ACC112 (cell line): Measurements from ENCODE around the gene FBN3.

ENCODE experiments used
- H2AFZ ChIP-seq: fragments of 200-600 bp; sonication (generic); one replicate; pipeline ENCODE4 v1.6.0; 2017; ENCODE audit warnings: antibody characterized with exemption, low read length; ENCODE audit not compliant: unreplicated experiment
- H3K27ac ChIP-seq: fragments of 200-600 bp; sonication (generic); 2 replicates; pipeline ENCODE4 v1.5.1; 2014; ENCODE audit warnings: low read depth, mild to moderate bottlenecking, antibody characterized with exemption, low read length, moderate library complexity
- H3K27me3 ChIP-seq: fragments of 200-600 bp; sonication (generic); 2 replicates; pipeline ENCODE4 v1.6.1; 2014; ENCODE audit warnings: mild to moderate bottlenecking, antibody characterized with exemption, low read length, moderate library complexity, mixed read lengths; ENCODE audit not compliant: insufficient read depth
- H3K36me3 ChIP-seq: fragments of 200-600 bp; sonication (generic); 2 replicates; pipeline ENCODE4 v1.6.1; 2016; ENCODE audit warnings: mild to moderate bottlenecking, antibody characterized with exemption, low read length, moderate library complexity, mixed read lengths; ENCODE audit not compliant: insufficient read depth
- H3K4me1 ChIP-seq: fragments of 200-600 bp; sonication (generic); one replicate; pipeline ENCODE4 v1.6.1; 2016; ENCODE audit warnings: low read length, mixed read lengths; ENCODE audit not compliant: insufficient read depth, unreplicated experiment, control insufficient read depth
- H3K4me3 ChIP-seq: fragments of 200-600 bp; sonication (generic); 2 replicates; pipeline ENCODE4 v1.5.1; 2014; ENCODE audit warnings: mild to moderate bottlenecking, low read depth, low read length
- H3K79me2 ChIP-seq: fragments of 200-600 bp; sonication (generic); one replicate; pipeline ENCODE4 v1.6.0; 2016; ENCODE audit warnings: low read length; ENCODE audit not compliant: control insufficient read depth, unreplicated experiment, insufficient read depth

Gene FBN3

DNA sequence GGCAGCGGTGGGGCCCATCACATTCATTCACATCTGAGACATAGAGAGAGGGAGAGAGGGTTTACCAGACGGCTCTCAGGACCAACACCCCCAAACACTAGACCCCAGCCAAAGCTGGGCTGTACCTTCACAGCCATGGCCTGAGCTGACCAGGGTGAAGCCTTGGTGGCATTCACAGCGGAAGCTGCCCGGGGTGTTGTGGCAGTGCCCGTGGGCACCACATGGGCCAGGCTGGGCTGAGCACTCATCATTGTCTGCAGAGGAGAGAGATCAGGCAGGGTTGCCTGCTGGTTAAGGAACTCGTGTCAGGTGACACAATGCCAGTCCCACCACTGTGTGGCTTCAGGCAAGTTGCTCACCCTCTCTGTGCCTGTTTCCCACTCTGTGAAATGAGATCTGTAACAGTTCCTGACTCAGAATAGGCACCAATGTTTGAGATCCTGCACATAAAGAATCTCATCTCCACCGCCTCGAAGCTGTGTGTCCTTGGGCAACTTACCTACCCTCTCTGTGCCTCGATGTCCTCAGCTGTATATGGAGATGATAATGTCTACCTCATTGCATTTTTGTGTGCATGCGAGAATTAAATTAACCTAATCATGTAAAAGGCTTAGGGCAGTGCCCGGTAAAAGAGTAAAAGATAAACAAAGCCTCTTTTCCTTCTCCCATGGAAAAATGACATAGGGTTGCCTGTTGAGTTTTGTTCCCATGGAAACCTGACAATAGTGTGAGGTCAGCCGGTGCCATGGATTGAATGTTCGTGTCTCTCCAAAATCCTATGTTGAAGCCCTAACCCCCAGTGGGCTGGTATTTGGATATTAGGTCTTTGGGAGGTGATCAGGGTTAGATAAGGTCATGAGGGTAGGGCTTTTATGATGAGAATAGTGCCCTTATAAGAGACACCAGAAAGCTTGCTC is 74.0 kb downstream of the FBN3 start:
- H3K36me3 ChIP-seq: no peaks in the 10 kb centered on the region
- H3K27me3 ChIP-seq: no peaks in the 10 kb centered on the region
- no peak overlapping the region for H3K4me3 ChIP-seq
- H3K79me2 ChIP-seq: no peaks in the 10 kb centered on the region
- no peak overlapping the region for H3K27ac ChIP-seq
- H3K4me1 ChIP-seq: no peaks in the 10 kb centered on the region
- H2AFZ ChIP-seq: no peak overlapping the region

DNA sequence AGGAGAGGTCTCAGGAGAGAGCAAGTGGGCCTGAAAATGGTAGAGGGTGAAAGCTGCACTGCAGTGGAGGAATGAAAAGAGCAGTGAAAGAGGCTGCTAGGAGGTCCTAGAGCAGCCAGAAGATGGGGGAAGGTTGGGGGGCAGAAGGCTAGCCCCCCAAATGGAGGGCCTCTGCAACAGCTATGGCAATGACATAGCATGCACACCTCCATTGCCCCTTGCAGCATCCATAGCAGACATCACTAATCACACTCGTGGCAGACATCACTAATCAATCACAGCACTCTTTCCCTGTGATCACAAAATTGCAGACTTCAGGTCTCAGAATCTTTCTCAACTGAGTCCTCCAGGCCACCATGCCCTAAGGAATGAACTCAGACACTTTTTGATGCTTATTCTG is 74.9 kb downstream of the FBN3 start:
- no peaks in the 10 kb centered on the region for H3K36me3 ChIP-seq
- no peaks in the 10 kb centered on the region for H3K79me2 ChIP-seq
- no peak overlapping the region for H3K27ac ChIP-seq
- no peaks in the 10 kb centered on the region for H3K4me1 ChIP-seq
- no peaks in the 10 kb centered on the region for H3K27me3 ChIP-seq
- H2AFZ ChIP-seq: no peak overlapping the region
- H3K4me3 ChIP-seq: no peak overlapping the region

DNA sequence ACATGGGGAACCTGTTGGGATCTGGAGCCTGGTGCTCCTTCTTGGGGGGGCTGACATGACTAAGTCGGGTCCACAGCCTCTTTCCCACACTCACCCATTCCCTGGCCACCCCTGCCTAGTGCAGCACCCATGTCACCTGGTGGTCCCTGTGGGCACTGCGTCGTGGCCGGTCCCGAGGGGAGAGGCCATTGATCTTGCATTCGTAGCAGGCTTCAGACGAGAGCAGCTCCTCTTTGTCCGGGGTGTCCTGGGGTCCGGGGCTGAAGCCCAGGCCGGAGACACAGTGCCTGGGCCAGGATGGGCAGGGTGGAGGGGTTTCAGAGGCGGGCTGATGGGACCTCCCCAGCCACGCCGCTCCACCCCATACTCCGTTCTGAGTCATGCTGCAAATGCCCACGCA is 77.5 kb downstream of the FBN3 start:
- H2AFZ ChIP-seq: no peak overlapping the region
- no peak overlapping the region for H3K27ac ChIP-seq
- no peak overlapping the region for H3K4me3 ChIP-seq
- no peaks in the 10 kb centered on the region for H3K79me2 ChIP-seq
- no peaks in the 10 kb centered on the region for H3K27me3 ChIP-seq
- no peaks in the 10 kb centered on the region for H3K36me3 ChIP-seq
- H3K4me1 ChIP-seq: no peaks in the 10 kb centered on the region

DNA sequence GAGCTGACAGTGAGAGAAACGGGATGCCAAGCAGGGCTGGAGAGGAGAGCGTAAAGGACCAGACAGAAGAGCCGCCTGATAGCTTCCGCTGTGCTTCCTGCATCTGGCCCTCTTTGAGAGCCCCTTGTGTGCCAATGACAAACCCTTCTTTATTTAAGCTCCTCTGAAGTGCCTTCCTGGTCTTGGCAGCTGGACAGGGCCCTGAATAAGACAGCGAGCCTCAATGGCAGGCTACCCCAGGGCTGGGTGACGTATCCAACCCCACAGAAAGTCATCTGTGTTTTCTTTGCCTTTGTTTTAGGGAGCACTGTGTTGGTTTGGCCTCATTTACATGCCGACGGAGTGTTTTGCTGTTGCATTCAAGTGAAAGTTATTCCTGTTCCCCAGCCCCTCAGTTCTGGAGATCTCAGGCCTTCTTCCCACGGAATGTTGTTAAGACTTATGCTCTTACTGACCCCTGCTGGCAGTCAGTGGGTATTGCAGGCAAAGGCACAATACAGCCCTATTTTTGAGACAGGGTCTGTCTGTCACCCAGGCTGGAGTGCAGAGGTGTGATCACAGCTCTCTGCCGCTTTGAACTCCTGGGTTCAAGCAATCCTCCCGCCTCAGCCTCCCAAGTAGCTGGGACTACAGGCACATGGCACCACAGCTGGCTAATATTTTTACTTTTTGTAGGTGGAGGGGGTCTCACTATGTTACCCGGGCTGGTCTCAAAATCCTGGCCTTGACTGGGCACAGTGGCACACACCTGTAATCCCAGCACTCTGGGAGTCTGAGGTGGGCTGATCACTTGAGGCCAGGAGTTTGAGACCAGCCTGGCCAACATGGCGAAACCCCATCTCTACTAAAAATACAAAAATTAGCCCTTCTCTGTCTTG is 80.1 kb downstream of the FBN3 start:
- Histone ChIP-seq H3K4me1 (no peaks in the 10 kb centered on the region), H3K36me3 (no peaks in the 10 kb centered on the region), H3K27ac (no peak overlapping the region), H3K4me3 (no peak overlapping the region), H2AFZ (no peak overlapping the region), H3K79me2 (no peaks in the 10 kb centered on the region), H3K27me3 (no peaks in the 10 kb centered on the region)

DNA sequence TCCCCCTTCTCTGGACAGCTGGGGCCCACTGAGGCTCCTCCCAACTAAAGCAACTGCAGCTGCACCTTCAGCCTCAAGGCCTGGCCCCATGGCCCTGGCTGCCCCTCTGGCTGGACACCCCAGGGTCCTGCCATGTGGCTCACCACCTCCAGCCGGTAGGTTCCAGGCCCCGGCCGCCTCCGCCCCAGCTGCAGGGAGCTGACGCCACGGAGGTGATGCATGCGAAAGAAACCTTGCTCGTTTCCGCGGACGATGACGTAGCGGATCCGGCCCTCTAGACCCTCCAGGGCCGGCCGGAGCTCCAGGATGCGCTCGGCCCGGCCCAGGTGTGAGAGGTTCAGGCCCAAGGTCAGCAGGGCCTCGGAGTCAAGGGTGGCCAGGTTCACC is 83.5 kb downstream of the FBN3 start:
- Histone ChIP-seq H2AFZ (no peak overlapping the region), H3K4me1 (no peaks in the 10 kb centered on the region), H3K4me3 (no peak overlapping the region), H3K79me2 (no peaks in the 10 kb centered on the region), H3K27me3 (no peaks in the 10 kb centered on the region), H3K36me3 (no peaks in the 10 kb centered on the region), H3K27ac (no peak overlapping the region)

DNA sequence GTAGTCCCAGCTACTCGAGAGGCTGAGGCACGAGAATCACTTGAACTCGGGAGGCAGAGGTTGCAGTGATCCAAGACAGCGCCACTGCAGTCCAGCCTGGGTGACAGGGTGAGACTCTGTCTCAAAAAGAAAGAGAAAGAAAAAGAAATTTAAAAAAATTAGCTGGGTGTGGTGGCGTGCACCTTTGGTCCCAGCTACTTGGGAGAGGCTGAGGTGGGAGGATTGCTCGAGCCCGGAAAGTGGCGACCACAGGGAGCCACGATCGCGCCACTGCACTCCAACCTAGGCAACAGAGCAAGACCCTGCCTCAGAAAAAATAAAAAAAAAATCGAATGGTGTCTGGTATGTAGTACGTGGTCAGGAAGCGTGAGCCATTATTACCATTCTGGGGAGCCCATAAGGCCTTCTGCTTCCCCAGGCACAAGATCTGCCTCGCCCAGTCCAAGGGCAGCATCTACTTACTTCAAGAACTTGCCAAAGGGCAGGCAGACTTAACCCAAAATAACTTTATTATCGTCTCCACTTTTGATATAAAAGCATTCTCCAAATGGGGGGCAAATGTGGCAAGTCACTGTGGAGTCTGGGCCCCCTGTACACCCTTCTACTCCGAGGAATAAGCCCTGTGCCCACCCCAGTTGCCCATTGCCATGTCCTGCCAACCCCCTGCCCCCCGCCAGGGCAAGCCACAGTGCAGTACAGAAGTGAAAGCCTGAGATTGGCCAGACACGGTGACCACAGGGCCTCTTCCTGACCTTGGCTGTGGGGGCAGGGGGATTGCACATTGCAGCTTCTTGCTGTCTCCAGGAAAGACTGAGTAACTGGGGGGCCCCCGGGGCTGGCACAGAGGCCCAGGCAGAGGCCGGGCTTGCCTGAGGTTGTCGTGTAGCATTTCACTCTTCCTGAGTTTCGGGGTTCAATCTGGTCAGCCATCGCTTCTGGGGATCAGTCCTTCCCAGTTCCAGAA is 84.2 kb downstream of the FBN3 start:
- H3K27ac ChIP-seq: no peak overlapping the region
- no peaks in the 10 kb centered on the region for H3K4me1 ChIP-seq
- H2AFZ ChIP-seq: no peak overlapping the region
- H3K79me2 ChIP-seq: no peaks in the 10 kb centered on the region
- H3K36me3 ChIP-seq: no peaks in the 10 kb centered on the region
- H3K27me3 ChIP-seq: no peaks in the 10 kb centered on the region
- no peak overlapping the region for H3K4me3 ChIP-seq

DNA sequence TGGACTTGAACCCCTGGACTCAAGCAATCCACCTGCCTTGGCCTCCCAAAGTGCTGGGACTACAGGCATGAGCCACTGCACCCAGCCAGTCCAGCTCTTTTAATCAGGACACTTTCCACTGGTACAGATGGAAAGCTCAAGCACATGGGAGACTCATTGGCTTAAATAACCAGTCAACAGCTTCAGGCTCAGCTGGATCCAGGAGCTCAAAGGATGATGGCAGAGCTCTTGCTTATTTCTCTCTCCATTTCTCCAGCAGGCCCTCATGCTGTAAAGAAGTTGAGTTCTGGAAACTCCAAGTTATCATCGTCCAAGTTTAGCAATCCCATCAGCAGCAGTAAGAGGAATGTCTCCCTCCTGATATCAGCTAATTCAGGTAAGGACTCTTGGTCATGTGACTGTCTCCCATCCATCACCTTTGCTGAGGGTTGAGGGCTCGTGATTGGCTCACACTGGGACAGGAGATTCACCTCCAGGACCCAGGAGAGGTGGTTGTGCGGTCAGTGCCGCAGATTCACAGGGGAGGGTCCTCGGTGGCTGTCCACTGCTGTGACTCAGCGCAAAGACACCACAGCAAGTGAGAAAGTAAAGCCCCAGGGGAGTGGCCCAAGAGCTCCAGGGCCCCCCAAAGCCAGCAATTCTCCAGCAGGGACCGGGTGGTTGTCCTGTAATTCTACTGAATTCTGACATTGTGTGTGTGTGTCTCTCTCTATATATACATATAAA is 91.7 kb downstream of the FBN3 start:
- no peaks in the 10 kb centered on the region for H3K79me2 ChIP-seq
- H3K27ac ChIP-seq: no peak overlapping the region
- no peak overlapping the region for H3K4me3 ChIP-seq
- no peak overlapping the region for H2AFZ ChIP-seq
- H3K27me3 ChIP-seq: no peaks in the 10 kb centered on the region
- no peaks in the 10 kb centered on the region for H3K36me3 ChIP-seq
- H3K4me1 ChIP-seq: no peaks in the 10 kb centered on the region

DNA sequence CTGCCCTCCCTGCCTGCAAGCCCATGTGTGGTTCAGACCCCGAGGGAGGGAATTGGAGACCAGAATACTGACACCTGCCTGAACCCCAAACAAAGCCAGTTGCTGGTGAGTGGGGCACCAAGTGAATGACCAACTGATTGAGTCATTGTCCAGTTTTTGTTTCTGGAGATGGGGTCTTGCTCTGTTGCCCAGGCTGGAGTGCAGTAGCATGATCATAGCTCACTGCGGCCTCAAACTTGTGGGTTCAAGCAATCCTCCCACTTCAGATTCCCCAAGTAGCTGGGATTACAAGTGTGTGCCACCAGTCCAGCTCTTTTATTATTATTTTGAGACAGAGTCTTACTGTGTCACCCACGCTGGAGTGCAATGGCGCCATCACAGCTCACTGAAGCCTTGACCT is 92.9 kb downstream of the FBN3 start:
- H3K4me1 ChIP-seq: no peaks in the 10 kb centered on the region
- H2AFZ ChIP-seq: no peak overlapping the region
- H3K27ac ChIP-seq: no peak overlapping the region
- H3K79me2 ChIP-seq: no peaks in the 10 kb centered on the region
- no peak overlapping the region for H3K4me3 ChIP-seq
- no peaks in the 10 kb centered on the region for H3K27me3 ChIP-seq
- H3K36me3 ChIP-seq: no peaks in the 10 kb centered on the region

DNA sequence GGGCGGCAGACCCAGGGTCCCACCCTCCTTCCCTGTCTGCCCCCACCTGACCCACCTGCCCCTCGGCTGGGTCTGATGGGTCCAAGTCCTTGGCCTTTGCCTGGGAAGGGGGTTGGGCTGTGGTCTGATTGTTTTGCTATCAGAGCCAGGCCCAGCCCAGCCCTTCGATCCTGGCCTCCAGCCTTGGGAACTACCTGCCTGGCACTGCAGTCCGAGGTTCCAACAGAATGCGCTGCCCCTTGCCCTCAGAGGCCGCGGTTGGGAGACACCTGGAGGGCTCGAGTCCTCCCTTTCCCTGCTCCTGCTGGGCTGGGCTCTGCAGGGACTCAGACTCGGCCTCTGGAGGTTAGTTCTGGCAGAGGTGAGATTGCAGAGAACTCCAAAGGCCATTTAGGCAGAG is 95.2 kb downstream of the FBN3 start:
- Histone ChIP-seq H3K79me2 (no peaks in the 10 kb centered on the region), H3K27ac (no peak overlapping the region), H2AFZ (no peak overlapping the region)

DNA sequence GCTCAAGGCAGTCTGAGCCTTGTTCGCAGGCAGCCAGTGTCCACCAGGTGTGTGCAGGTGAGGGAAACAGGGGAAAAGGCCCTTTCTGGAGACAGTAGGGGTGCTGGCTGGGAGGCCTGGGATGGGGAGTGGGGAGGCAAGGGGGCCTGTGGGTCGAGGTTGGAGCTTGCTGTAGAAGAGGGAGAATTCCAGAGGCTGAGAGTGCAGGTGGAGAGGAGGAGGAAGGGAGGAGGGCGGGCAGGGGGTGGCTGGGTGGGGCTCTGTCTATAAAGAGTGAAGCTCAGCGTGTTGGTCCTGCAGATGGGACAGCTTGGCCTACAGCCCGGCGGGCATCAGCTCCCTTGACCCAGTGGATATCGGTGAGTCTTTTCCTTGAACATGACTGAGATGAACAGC is 96.9 kb downstream of the FBN3 start, which contains the start of gene CCL25:
Gene CCL25, plus strand, starts transcription at position 297 of the 396 bp plus-strand sequence. CDS start 290 bp downstream, outside the sequence.
- Histone ChIP-seq H3K79me2 (no peaks in the 10 kb centered on the region), H2AFZ (no peak within 1 kb of the TSS), H3K4me1 (no peaks in the 10 kb centered on the region), H3K27me3 (no peaks in the 10 kb centered on the region), H3K4me3 (no peak within 1 kb of the TSS), H3K36me3 (no peaks in the 10 kb centered on the region), H3K27ac (no peak within 1 kb of the TSS)

More for the DNA sequence above, 95.2 kb downstream of the FBN3 start:
- Histone ChIP-seq H3K4me3 (no peak overlapping the region), H3K4me1 (no peaks in the 10 kb centered on the region), H3K36me3 (no peaks in the 10 kb centered on the region), H3K27me3 (no peaks in the 10 kb centered on the region)
